GM21515 (cell line): ENCODE results near the gene CLINT1.
"Not testable (repeated sequence)": the region's sequence is repeated elsewhere in the genome, so short reads cannot be mapped to it uniquely, and the experiment has no call there.

Source experiments
- ATAC-seq: cut with Tn5 transposase; IDR thresholded peaks from one replicate; pipeline ENCODE4 v1.9.1; 2021; ENCODE audit not compliant: unreplicated experiment

The CLINT1 gene

GRCh38 chr5:157864067-157864466 lies 5.1 kb upstream of the CLINT1 start:
- ATAC-seq = no peak

GRCh38 chr5:157862183-157862851 lies 3.4 kb upstream of the CLINT1 start:
- ATAC-seq = no peak

GRCh38 chr5:157860898-157861890 lies 2.2 kb upstream of the CLINT1 start:
- peak; percentile 74 for ATAC-seq

- no peak for ATAC-seq
These were observed 256 bp upstream of the CLINT1 start for GRCh38 chr5:157859227-157859575.

- no peak for ATAC-seq
These were observed 974 bp downstream of the CLINT1 start for GRCh38 chr5:157857816-157858526.

- ATAC-seq = no peak
These were observed 3.4 kb downstream of the CLINT1 start for GRCh38 chr5:157855404-157855994.

GRCh38 chr5:157853365-157853764 lies 5.6 kb downstream of the CLINT1 start:
- ATAC-seq = not testable (repeated sequence)

DNA sequence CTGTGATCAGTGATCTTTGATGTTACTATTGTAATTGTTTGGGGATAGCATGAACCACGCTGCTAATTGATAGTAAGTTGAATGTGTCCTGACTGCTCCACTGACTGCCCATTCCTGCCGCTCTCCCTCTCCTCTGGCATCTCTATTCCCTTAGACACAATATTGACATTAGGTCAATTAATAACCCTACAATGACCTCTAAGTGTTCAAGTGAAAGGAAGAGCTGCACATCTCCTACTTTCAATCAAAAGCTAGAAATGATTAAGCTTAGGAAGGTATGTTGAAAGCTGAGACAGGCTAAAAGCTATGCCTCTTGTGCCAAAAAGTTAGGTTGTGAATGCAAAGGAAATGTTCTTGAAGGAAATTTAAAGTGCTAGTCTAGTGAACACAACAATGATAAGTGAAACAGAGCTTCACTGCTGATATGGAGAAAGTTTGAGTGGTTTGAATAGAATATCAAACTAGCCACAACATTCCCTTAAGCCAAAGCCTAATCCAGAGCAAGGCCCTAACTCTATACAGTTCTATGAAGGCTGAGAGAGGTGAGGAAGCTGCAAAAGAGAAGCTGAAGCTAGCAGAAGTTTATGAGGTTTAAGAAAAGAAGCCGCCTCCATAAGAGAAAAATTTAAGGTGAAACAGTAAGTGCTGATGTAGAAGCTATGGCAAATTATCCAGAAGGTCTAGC lies 12.9 kb downstream of the CLINT1 start:
- ATAC-seq = no peak

DNA sequence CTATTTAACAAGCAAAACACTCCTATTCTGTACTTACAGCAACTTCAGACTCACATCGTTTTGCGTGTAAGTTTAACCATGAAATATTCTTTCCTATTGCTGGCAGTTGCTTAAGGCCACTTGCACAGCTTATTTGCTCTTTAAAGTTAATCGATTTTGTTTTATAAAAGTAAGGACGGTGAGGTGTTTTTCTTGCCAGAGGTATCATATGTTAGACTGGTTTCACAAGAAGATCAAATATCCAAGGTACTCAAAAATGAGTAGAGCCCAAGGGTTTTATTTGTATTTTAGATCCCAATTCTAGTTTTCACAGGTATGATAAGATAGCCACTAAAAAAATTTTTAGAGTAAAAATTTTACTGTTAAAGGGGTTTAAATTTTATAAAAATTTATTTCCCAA lies 16.2 kb downstream of the CLINT1 start:
- ATAC-seq = no peak

GRCh38 chr5:157842185-157842584 lies 16.8 kb downstream of the CLINT1 start:
- ATAC-seq = no peak

DNA sequence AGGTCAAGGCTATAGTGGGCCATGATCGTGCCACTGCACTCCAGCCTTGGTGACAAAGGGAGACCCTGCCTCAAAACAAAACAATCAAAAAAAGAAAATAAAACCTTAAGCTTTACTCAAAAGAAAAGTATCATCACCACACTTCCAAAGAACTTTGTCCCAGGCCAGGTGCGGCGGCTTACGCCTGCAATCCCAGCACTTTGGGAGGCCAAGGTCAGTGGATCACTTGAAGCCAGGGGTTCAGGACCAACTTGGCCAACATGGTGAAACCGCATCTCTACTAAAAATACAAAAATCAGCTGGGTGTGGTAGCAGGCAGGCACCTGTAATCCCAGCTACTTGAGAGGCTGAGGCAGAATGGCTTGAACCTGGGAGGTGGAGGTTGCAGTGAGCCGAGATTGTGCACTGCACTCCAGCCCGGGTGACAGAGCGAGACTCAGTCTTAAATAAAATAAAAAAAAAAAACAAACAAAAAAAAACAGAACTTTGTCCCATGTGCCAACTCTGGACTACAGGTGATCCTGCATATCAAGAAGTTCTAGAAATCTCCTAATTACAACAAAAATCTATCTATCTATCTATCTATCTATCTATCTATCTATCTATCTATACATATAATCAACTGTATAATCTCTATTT lies 19.7 kb downstream of the CLINT1 start:
- ATAC-seq = no peak

GRCh38 chr5:157836121-157836753 lies 22.7 kb downstream of the CLINT1 start:
- ATAC-seq = no peak

DNA sequence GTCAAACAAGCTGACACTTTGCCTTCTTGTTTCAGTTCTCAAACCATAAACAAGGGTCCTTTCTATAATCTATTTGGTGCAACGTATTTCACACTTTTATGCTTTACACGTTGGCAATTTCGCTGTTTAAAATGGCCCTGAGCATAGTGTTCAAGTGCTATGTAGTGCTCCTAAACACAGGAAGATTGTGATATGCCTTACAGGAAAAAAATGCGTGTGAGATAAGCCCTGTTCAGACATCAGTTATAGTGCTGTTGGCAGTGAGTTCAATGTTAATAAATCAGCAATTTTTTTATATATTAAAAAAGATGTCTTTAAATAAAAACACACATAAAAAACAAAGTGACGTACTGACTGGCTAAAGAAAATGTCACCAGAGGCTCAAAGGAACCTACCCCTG lies 23.9 kb downstream of the CLINT1 start:
- no peak for ATAC-seq

DNA sequence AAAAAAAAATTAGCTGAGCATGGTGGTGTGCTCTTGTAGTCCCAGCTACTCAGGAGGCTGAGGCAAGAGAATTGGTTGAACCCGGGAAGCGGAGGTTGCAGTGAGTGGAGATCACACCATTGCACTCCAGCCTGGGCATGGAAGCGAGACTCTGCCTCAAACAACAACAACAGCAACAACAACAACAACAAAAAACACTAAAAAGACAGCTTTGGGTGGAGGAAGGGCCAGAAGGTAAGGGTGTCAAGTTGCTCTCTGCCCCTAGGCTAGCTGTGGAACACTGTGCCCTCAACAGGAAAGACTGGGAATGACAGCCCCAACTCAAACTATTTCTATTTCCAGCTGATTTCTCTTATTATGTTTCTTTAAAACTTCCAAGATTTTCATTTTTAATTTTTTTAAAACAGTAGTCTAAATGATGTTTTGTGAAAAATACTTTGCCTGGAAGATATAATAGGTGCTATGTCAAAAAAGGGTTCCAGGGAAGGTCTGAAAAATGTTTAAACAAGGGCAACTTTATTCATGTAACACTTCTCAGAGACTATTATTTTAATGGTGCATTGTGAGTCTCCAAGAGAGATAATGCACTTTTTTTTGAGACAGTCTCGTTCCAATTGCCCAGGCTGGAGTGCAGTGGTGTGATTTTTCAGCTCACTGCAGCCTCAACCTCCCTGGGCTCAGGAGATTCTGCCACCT lies 29.9 kb downstream of the CLINT1 start:
- no peak for ATAC-seq

GRCh38 chr5:157828105-157828943 lies 30.6 kb downstream of the CLINT1 start:
- ATAC-seq = no peak

- no peak for ATAC-seq
These were observed 31.5 kb downstream of the CLINT1 start for GRCh38 chr5:157827423-157827822.

DNA sequence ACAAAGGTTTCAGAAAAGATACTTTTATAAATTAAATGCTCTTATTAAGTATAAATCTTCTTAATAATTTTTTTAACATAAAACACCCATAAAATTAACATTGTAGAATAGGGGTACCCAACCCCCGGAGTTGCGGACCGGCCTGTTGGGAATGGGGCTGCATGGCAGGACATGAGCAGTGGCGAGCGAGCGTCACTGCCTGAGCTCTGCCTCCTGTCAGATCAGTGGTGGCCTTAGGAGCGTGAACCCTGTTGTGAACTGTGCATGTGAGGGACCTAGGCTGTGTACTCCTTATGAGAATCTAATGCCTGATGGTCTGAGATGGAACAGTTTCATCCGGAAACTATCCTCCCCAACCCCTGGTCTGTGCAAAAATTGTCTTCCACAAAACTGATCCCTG lies 35.3 kb downstream of the CLINT1 start:
- no peak for ATAC-seq
